GM10248 (cell line): ENCODE data around the gene FBXL17.

Experiments
- CTCF ChIA-PET: fragments of 300-600 bp; sonication (Branson Sonifier 250); formaldehyde crosslinking; extraction: SDS; loops from one replicate; lab custom pipeline; 2021; ENCODE audit warnings: antibody characterized with exemption; lab: Yijun Ruan, JAX
- POLR2A ChIA-PET: fragments of 350-650 bp; sonication (Branson Sonifier 250); formaldehyde crosslinking; extraction: SDS; loops from one replicate; lab custom pipeline; 2020; ENCODE audit warnings: antibody characterized with exemption; lab: Yijun Ruan, JAX
- DNase-seq: peaks from one replicate; pipeline ENCODE4 v3.0.0; 2012; ENCODE audit errors: extremely low spot score
- CTCF ChIP-seq: IDR thresholded peaks from 2 replicates; pipeline ENCODE4 v1.5.1; 2012; ENCODE audit warnings: mild to moderate bottlenecking, low read depth; ENCODE audit errors: extremely low read depth, missing control alignments, control extremely low read depth

The FBXL17 gene

GRCh38 chr5:108238936-108239887, 142.7 kb downstream of the FBXL17 start:
- TF ChIP-seq CTCF: no peak
- CTCF ChIA-PET: interaction anchor here (1.4 to 7.2 kb wide), 2 partner anchors 11 to 21 kb away, joined by 3 to 44 read pairs; no protein-coding TSS in a partner anchor
- POLR2A ChIA-PET: no interaction called here
- DNase-seq: no peak

- ChIA-PET POLR2A (no interaction called here), CTCF (interaction anchor here (1.4 kb wide), 1 partner anchor 10 kb away, joined by 3 read pairs; no protein-coding TSS in a partner anchor)
- no peak for DNase-seq
- TF ChIP-seq CTCF: no peak
These were observed 143.4 kb downstream of the FBXL17 start for GRCh38 chr5:108238461-108238860.

GRCh38 chr5:108233617-108234155, 148.2 kb downstream of the FBXL17 start:
- TF ChIP-seq CTCF: no peak
- ChIA-PET POLR2A (no interaction called here), CTCF (interaction anchor here (0.9 to 2.5 kb wide), 4 partner anchors 9 to 46 kb away, joined by 3 to 15 read pairs (median 3); no protein-coding TSS in a partner anchor)
- no peak for DNase-seq

- POLR2A ChIA-PET: no interaction called here
- CTCF ChIA-PET: interaction anchor here (0.9 to 2.5 kb wide), 3 partner anchors 10 to 45 kb away, joined by 3 to 15 read pairs (median 3); no protein-coding TSS in a partner anchor
- no peak for DNase-seq
- TF ChIP-seq CTCF: no peak
These were observed 149.1 kb downstream of the FBXL17 start for GRCh38 chr5:108232805-108233204.

GRCh38 chr5:108222011-108222410, 159.9 kb downstream of the FBXL17 start:
- DNase-seq: no peak
- no peak for TF ChIP-seq CTCF
- POLR2A ChIA-PET: no interaction called here
- CTCF ChIA-PET: interaction anchor here (1.0 to 1.7 kb wide), 3 partner anchors 11 to 39 kb away, joined by 3 to 5 read pairs (median 3); no protein-coding TSS in a partner anchor

- ChIA-PET POLR2A (no interaction called here), CTCF (no interaction called here)
- no peak for DNase-seq
- no peak for TF ChIP-seq CTCF
These were observed 161.1 kb downstream of the FBXL17 start for GRCh38 chr5:108220834-108221233.
